Small intestine (tissue), 7 donors: ENCODE measurements around the gene RAB4A. TPM values are rescaled to one million over a fixed set of nuclear protein-coding genes. Genes with fewer than 3 reads are reported as not detected.

Experiments used
- DNase-seq, 2 donors: peaks; one replicate each; pipeline versions ENCODE4 v3.0.0 to v3.0.0-alpha.2; 2013
- FAIRE-seq: peaks from 2 replicates; lab custom pipeline; 2012; peaks lifted over from hg19 to GRCh38; lab: Jason Lieb, UNC
- H3K27ac ChIP-seq, 3 donors: one replicate each; pipeline ENCODE4 v1.5.1; 2013; ENCODE audit warnings: low read length in 2 of 3, mild to moderate bottlenecking in 2 of 3, control low read depth in 1 of 3, inconsistent platforms in 1 of 3, low read depth in 1 of 3, moderate library complexity in 1 of 3
- H3K27me3 ChIP-seq, 3 donors: one replicate each; pipeline ENCODE4 v1.6.1; 2013; ENCODE audit warnings: low read length in 3 of 3, inconsistent platforms in 1 of 3; ENCODE audit not compliant: control insufficient read depth in 3 of 3, insufficient read depth in 3 of 3
- H3K36me3 ChIP-seq, 3 donors: one replicate each; pipeline ENCODE4 v1.6.1; 2013; ENCODE audit warnings: low read length in 3 of 3, inconsistent platforms in 1 of 3, low read depth in 1 of 3, mild to moderate bottlenecking in 1 of 3, moderate library complexity in 1 of 3; ENCODE audit not compliant: control insufficient read depth in 3 of 3, insufficient read depth in 2 of 3
- H3K4me1 ChIP-seq, 3 donors: one replicate each; pipeline ENCODE4 v1.6.1; 2013; ENCODE audit warnings: low read length in 2 of 3, inconsistent platforms in 1 of 3, low read depth in 1 of 3, mild to moderate bottlenecking in 1 of 3, moderate library complexity in 1 of 3; ENCODE audit not compliant: control insufficient read depth in 3 of 3, insufficient read depth in 2 of 3
- H3K4me3 ChIP-seq, 3 donors: one replicate each; pipeline ENCODE4 v1.5.1; 2013; ENCODE audit warnings: low read length in 3 of 3, control low read depth in 1 of 3, inconsistent platforms in 1 of 3, low read depth in 1 of 3, mild to moderate bottlenecking in 1 of 3, moderate library complexity in 1 of 3
- H3K9me3 ChIP-seq, 2 donors: one replicate each; pipeline ENCODE4 v1.6.1; 2013; ENCODE audit warnings: low read depth in 1 of 2, low read length in 1 of 2; ENCODE audit not compliant: control insufficient read depth in 2 of 2, insufficient read depth in 1 of 2
- WGBS, 3 donors: extraction: QIAGEN DNeasy Blood & Tissue Kit; methylation state at CpG; one replicate each; pipeline ENCODE4 v1.1.7; 2013; 5-methylcytosine and 5-hydroxymethylcytosine counted together
- polyA plus RNA-seq, 4 donors: library from polyadenylated mRNA; stranded (reverse) in 3 of 4; unstranded in 1 of 4; fragments of 200-250 nt in 3 of 4; fragments of 120-200 nt in 1 of 4; gene quantifications; one replicate each; pipeline versions ENCODE4 v1.2.1 to v1.2.3, GENCODE V29; 2013
- donor health status: healthy with polysubstance abuse.
- donor health status: control.
- donor health status: control.
- donor health status: Bipolar disorder and iron deficiency.
- donor health status: healthy.

RAB4A gene
- polyA plus RNA-seq, 4 donors: 30.0 to 63.9 (median 34.7) TPM

- H3K36me3 ChIP-seq: no peaks in the 10 kb centered on the region
- peaks cover 0 to 2% (median 0%) of the 10 kb centered on the region in 3 donors for H3K27me3 ChIP-seq
- H3K4me3 ChIP-seq: no peak overlapping the region
- whole genome bisulfite sequencing, 3 donors: 3 to 39% (median 21%) methylated on average over 2 of the region's 2 CpGs
- FAIRE-seq: no peak
- H3K9me3 ChIP-seq: peaks cover 0 to 16% of the 10 kb centered on the region in 2 donors
- peaks cover 0 to 6% (median 0%) of the 10 kb centered on the region in 3 donors for H3K4me1 ChIP-seq
- no peak for DNase-seq
- H3K27ac ChIP-seq: no peak overlapping the region
Observed at GRCh38 chr1:229237320-229237719, 33.6 kb upstream of the RAB4A start.

GRCh38 chr1:229238231-229238630, 32.7 kb upstream of the RAB4A start:
- H3K27ac ChIP-seq: no peak overlapping the region
- no peak overlapping the region for H3K4me3 ChIP-seq
- peaks cover 0 to 22% of the 10 kb centered on the region in 2 donors for H3K9me3 ChIP-seq
- H3K36me3 ChIP-seq: no peaks in the 10 kb centered on the region
- H3K4me1 ChIP-seq: peaks cover 0 to 6% (median 0%) of the 10 kb centered on the region in 3 donors
- FAIRE-seq (no peak), DNase-seq (no peak)
- whole genome bisulfite sequencing, 3 donors: 25 to 54% (median 32%) methylated on average over 1 of the region's 1 CpG
- peaks cover 0 to 2% (median 0%) of the 10 kb centered on the region in 3 donors for H3K27me3 ChIP-seq

- 72 to 83% (median 75%) methylated on average over 6 of the region's 6 CpGs for WGBS, 3 donors
Observed at GRCh38 chr1:229238674-229239415, 32.1 kb upstream of the RAB4A start.

GRCh38 chr1:229240532-229240931, 30.4 kb upstream of the RAB4A start:
- WGBS, 3 donors: 83 to 90% (median 86%) methylated on average over 3 of the region's 3 CpGs
- Histone ChIP-seq H3K4me3 (no peak overlapping the region), H3K9me3 (peaks cover 0 to 32% of the 10 kb centered on the region in 2 donors), H3K36me3 (no peaks in the 10 kb centered on the region), H3K4me1 (peaks cover 0 to 6% (median 0%) of the 10 kb centered on the region in 3 donors), H3K27ac (no peak overlapping the region), H3K27me3 (no peaks in the 10 kb centered on the region)
- DNase-seq (no peak), FAIRE-seq (no peak)

More at GRCh38 chr1:229238674-229239415, 32.1 kb upstream of the RAB4A start:
- Histone ChIP-seq H3K27me3 (peaks cover 0 to under 1% (median 0%) of the 10 kb centered on the region in 3 donors), H3K4me3 (no peak overlapping the region), H3K36me3 (no peaks in the 10 kb centered on the region), H3K9me3 (peaks cover 0 to 27% of the 10 kb centered on the region in 2 donors), H3K27ac (no peak overlapping the region), H3K4me1 (peaks cover 0 to 6% (median 0%) of the 10 kb centered on the region in 3 donors)
- DNase-seq (no peak), FAIRE-seq (no peak)

GRCh38 chr1:229241390-229241789, 29.5 kb upstream of the RAB4A start:
- Histone ChIP-seq H3K27me3 (no peaks in the 10 kb centered on the region), H3K4me1 (peaks cover 0 to 6% (median 0%) of the 10 kb centered on the region in 3 donors), H3K27ac (no peak overlapping the region), H3K9me3 (peaks cover 0 to 32% of the 10 kb centered on the region in 2 donors), H3K36me3 (no peaks in the 10 kb centered on the region), H3K4me3 (no peak overlapping the region)
- FAIRE-seq: no peak
- DNase-seq: no peak
- WGBS, 3 donors: 95 to 98% (median 96%) methylated on average over 4 of the region's 4 CpGs

GRCh38 chr1:229243638-229244037, 27.3 kb upstream of the RAB4A start:
- Histone ChIP-seq H3K27ac (no peak overlapping the region), H3K4me1 (no peaks in the 10 kb centered on the region), H3K4me3 (no peak overlapping the region), H3K27me3 (no peaks in the 10 kb centered on the region), H3K36me3 (no peaks in the 10 kb centered on the region), H3K9me3 (peaks cover 0 to 32% of the 10 kb centered on the region in 2 donors)
- FAIRE-seq (no peak), DNase-seq (no peak)
- WGBS, 3 donors: 92 to 95% (median 92%) methylated on average over 4 of the region's 4 CpGs

- no peak overlapping the region for H3K4me3 ChIP-seq
- no peaks in the 10 kb centered on the region for H3K27me3 ChIP-seq
- FAIRE-seq (no peak), DNase-seq (no peak)
- no peaks in the 10 kb centered on the region for H3K36me3 ChIP-seq
- peaks cover 0 to 32% of the 10 kb centered on the region in 2 donors for H3K9me3 ChIP-seq
- H3K4me1 ChIP-seq: no peaks in the 10 kb centered on the region
- no peak overlapping the region for H3K27ac ChIP-seq
- WGBS, 3 donors: 93 to 96% (median 94%) methylated on average over 3 of the region's 3 CpGs
Observed at GRCh38 chr1:229244091-229244490, 26.8 kb upstream of the RAB4A start.

- Histone ChIP-seq H3K36me3 (no peaks in the 10 kb centered on the region), H3K27ac (no peak overlapping the region), H3K27me3 (no peaks in the 10 kb centered on the region), H3K4me3 (no peak overlapping the region), H3K9me3 (peaks cover 0 to 14% of the 10 kb centered on the region in 2 donors), H3K4me1 (peaks cover 0 to 10% (median 4%) of the 10 kb centered on the region in 3 donors)
- 88 to 95% (median 90%) methylated on average over 2 of the region's 2 CpGs for WGBS, 3 donors
- FAIRE-seq: no peak
- DNase-seq: no peak
Observed at GRCh38 chr1:229247871-229248270, 23.0 kb upstream of the RAB4A start.
